ENCODE data around the gene RALGPS1. TPM values are rescaled to one million over a fixed set of nuclear protein-coding genes. Genes with fewer than 3 reads are reported as not detected.

Gene RALGPS1
- total RNA-seq, 2 experiments from 2014 or later: 14.1 to 14.4 TPM

DNA sequence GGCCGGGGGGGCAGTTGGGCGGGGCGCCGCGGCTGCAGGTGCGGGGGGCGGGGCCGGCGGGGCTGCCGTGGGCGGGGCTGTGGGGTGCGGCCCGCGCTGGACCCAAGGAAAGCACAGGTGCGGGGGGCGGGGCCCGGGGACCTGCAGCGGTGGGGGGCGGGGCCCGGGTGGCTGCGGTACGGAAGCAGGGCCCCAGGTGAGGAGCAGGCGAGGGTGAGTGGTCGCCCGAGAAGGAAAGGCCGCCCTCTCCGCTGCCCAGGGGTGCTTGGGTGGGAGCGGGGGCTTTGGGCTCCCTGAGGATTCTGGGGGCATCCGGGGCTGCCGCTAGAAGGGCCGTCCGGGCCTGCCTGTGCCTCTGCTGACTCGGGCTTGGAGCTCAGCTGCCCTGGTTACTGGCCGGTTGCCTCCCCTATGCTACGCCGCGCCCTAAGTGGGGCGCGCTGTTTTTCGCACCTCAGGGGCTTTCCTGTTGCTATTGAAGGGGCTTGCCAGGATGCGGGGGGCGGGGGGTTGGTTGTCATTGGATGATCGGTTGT is 767 bp downstream of the RALGPS1 start:
- intact Hi-C loops (cut with micrococcal nuclease; ENCODE audit: unreplicated experiment): loop anchor here (10.0 kb wide), 1 partner anchor 111 kb away; the partner anchor contains the start of gene ZBTB43
- BruUV-seq (replicated peaks): no TSS peak
- H3K4me3 ChIP-seq (ENCODE audit: low read depth, low read length, poor library complexity, severe bottlenecking): peak overlapping the region; percentile 69
- no peaks in the 10 kb centered on the region for H3K36me3 ChIP-seq (ENCODE audit: insufficient read depth, low read length)
- H3K79me2 ChIP-seq (ENCODE audit: insufficient read depth, low read depth, low read length): no peaks in the 10 kb centered on the region
- no peaks in the 10 kb centered on the region for H4K20me1 ChIP-seq (ENCODE audit: insufficient read depth, low read length)
- TF ChIP-seq, protein P1, sequence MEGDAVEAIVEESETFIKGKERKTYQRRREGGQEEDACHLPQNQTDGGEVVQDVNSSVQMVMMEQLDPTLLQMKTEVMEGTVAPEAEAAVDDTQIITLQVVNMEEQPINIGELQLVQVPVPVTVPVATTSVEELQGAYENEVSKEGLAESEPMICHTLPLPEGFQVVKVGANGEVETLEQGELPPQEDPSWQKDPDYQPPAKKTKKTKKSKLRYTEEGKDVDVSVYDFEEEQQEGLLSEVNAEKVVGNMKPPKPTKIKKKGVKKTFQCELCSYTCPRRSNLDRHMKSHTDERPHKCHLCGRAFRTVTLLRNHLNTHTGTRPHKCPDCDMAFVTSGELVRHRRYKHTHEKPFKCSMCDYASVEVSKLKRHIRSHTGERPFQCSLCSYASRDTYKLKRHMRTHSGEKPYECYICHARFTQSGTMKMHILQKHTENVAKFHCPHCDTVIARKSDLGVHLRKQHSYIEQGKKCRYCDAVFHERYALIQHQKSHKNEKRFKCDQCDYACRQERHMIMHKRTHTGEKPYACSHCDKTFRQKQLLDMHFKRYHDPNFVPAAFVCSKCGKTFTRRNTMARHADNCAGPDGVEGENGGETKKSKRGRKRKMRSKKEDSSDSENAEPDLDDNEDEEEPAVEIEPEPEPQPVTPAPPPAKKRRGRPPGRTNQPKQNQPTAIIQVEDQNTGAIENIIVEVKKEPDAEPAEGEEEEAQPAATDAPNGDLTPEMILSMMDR (conservative IDR thresholded peaks at IDR 0.05; ENCODE audit: low read length): no peak
- no peak overlapping the region for H3K27ac ChIP-seq (ENCODE audit: low read depth, low read length, poor library complexity, severe bottlenecking)
- H3K9me3 ChIP-seq (ENCODE audit: low read length): no peaks in the 10 kb centered on the region
- H3K4me2 ChIP-seq (ENCODE audit: low read length): peak overlapping the region; percentile 92
- DNase-seq (ENCODE audit: low spot score): peak; percentile 61
- peaks cover 7% of the 10 kb centered on the region for H3K4me1 ChIP-seq (ENCODE audit: insufficient read depth, low read length, poor library complexity, severe bottlenecking)
- ChIA-PET CTCF (ENCODE audit: unreplicated experiment) (interaction anchor here (0.5 kb wide), 1 partner anchor 56 kb away, joined by 7 read pairs; no protein-coding TSS in a partner anchor), POLR2A (interaction anchor here (0.6 to 1.0 kb wide), 2 partner anchors 59 to 421 kb away, joined by 3 read pairs; no protein-coding TSS in a partner anchor)
- H3K9me2 ChIP-seq (ENCODE audit: insufficient read depth, low read length): no peaks in the 10 kb centered on the region
- H2AFZ ChIP-seq (ENCODE audit: low read length): no peak overlapping the region

DNA sequence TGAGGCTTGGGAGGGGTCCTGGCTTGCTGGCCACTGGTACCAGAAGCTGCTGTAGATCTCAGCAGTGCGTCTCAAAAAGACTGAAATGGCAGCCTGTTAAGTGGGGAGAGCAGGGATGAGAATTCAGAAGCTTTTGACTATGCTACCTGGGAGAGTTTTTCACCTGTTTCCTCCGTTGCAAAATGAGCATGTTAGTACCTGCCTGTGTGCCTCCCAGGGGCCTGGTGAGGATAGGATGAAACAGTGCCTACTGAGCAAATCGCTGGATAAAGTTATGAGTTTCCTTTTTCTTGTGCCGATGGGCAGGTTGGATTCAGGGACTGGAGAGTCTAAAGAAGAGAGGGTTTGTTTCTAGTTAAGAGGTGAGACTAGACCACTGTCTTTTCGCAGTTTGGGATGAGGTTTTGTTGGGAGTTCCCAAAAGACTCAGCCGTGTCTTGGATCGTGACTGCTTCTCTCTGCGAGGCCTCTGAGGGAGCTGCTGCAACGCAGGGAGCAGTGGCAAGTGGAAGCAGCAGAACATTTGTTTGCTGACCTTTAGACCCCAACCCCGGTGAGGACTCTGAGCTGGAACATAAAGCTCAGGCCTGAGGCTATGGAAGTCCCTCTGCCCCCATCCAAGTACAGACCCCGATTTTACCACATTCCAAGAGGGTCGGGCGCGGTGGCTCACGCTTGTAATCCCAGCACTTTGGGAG is 1.4 kb downstream of the RALGPS1 start:
- no peaks in the 10 kb centered on the region for H3K36me3 ChIP-seq (ENCODE audit: insufficient read depth, low read length)
- H3K9me3 ChIP-seq (ENCODE audit: low read length): no peaks in the 10 kb centered on the region
- H3K9me2 ChIP-seq (ENCODE audit: insufficient read depth, low read length): no peaks in the 10 kb centered on the region
- DNase-seq (ENCODE audit: low spot score): no peak
- H3K4me3 ChIP-seq (ENCODE audit: low read depth, low read length, poor library complexity, severe bottlenecking): peak overlapping the region; percentile 69
- no peaks in the 10 kb centered on the region for H4K20me1 ChIP-seq (ENCODE audit: insufficient read depth, low read length)
- POLR2A ChIA-PET: interaction anchor here (0.6 kb wide), 1 partner anchor 251 kb away, joined by 4 read pairs; no protein-coding TSS in a partner anchor
- no peaks in the 10 kb centered on the region for H3K79me2 ChIP-seq (ENCODE audit: insufficient read depth, low read depth, low read length)
- intact Hi-C loops (cut with micrococcal nuclease; ENCODE audit: unreplicated experiment): loop anchor here (10.0 kb wide), 1 partner anchor 111 kb away; the partner anchor contains the start of gene ZBTB43
- CTCF ChIA-PET (ENCODE audit: unreplicated experiment): interaction anchor here (0.5 to 0.6 kb wide), 2 partner anchors 56 to 540 kb away, joined by 3 to 7 read pairs; no protein-coding TSS in a partner anchor
- H3K4me2 ChIP-seq (ENCODE audit: low read length): peak overlapping the region; percentile 92
- TF ChIP-seq, protein P1 (conservative IDR thresholded peaks at IDR 0.05; ENCODE audit: low read length): no peak
- no peak for TF ChIP-seq EZH2phosphoT487 (IDR thresholded peaks at IDR 0.05; ENCODE audit: borderline replicate concordance, low read depth, low read length)
- peaks cover 7% of the 10 kb centered on the region for H3K4me1 ChIP-seq (ENCODE audit: insufficient read depth, low read length, poor library complexity, severe bottlenecking)
- BruUV-seq (replicated peaks): no TSS peak
- H2AFZ ChIP-seq (ENCODE audit: low read length): no peak overlapping the region
- no peak overlapping the region for H3K27ac ChIP-seq (ENCODE audit: low read depth, low read length, poor library complexity, severe bottlenecking)

DNA sequence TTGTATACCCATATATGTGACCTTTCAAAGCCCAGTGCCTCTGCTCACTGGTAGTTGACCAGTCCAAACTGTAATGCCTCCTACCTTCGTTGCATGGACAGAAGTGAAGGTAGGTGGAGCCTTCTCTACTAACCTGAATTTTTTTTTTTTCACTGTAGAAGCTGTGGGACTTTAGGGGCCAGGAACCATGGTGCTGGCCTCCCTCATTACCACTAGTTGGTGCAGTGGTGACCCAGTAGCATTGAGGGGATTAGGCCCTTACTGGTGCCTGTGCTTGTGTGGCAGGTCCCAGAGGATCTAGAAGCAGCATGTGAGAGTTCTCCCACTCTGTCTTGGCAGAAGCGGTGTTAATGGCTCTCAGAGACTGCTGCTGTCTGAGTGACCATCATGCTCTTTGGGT is 2.3 kb downstream of the RALGPS1 start:
- H3K4me2 ChIP-seq (ENCODE audit: low read length): no peak overlapping the region
- TF ChIP-seq EZH2phosphoT487 (IDR thresholded peaks at IDR 0.05; ENCODE audit: borderline replicate concordance, low read depth, low read length): no peak
- TF ChIP-seq, protein P1 (conservative IDR thresholded peaks at IDR 0.05; ENCODE audit: low read length): peak; percentile 50
- H3K4me1 ChIP-seq (ENCODE audit: insufficient read depth, low read length, poor library complexity, severe bottlenecking): peaks cover 7% of the 10 kb centered on the region
- H3K9me2 ChIP-seq (ENCODE audit: insufficient read depth, low read length): no peaks in the 10 kb centered on the region
- intact Hi-C loops (cut with micrococcal nuclease; ENCODE audit: unreplicated experiment): loop anchor here (10.0 kb wide), 1 partner anchor 112 kb away; the partner anchor contains the start of gene ZBTB43
- H3K9me3 ChIP-seq (ENCODE audit: low read length): no peaks in the 10 kb centered on the region
- no peaks in the 10 kb centered on the region for H3K36me3 ChIP-seq (ENCODE audit: insufficient read depth, low read length)
- H3K79me2 ChIP-seq (ENCODE audit: insufficient read depth, low read depth, low read length): no peaks in the 10 kb centered on the region
- H2AFZ ChIP-seq (ENCODE audit: low read length): no peak overlapping the region
- CTCF ChIA-PET (ENCODE audit: unreplicated experiment): interaction anchor here (0.6 kb wide), 1 partner anchor 111 kb away, joined by 3 read pairs; no protein-coding TSS in a partner anchor
- POLR2A ChIA-PET: no interaction called here
- no peak overlapping the region for H3K4me3 ChIP-seq (ENCODE audit: low read depth, low read length, poor library complexity, severe bottlenecking)
- DNase-seq (ENCODE audit: low spot score): peak; percentile 30
- no TSS peak for BruUV-seq (replicated peaks)
- H3K27ac ChIP-seq (ENCODE audit: low read depth, low read length, poor library complexity, severe bottlenecking): no peak overlapping the region
- H4K20me1 ChIP-seq (ENCODE audit: insufficient read depth, low read length): no peaks in the 10 kb centered on the region

Data from OCI-LY7 (cell line).